IPS-NIHi7 (cell line): ENCODE data around the gene B3GALT6.

ENCODE experiments used
- DNase-seq: peaks from one replicate; pipeline ENCODE4 v3.0.0; 2012; ENCODE audit warnings: mixed read lengths; ENCODE audit errors: extremely low spot score

The B3GALT6 gene

GRCh38 chr1:1262758-1263157 is 30.7 kb downstream of the B3GALT6 start:
- no peak for DNase-seq

- no peak for DNase-seq
These were observed 32.0 kb downstream of the B3GALT6 start for GRCh38 chr1:1264026-1264425.

- DNase-seq: peak; percentile 67
These were observed 32.8 kb downstream of the B3GALT6 start for GRCh38 chr1:1264868-1265272.

GRCh38 chr1:1267488-1268283 is 35.6 kb downstream of the B3GALT6 start:
- DNase-seq: no peak

GRCh38 chr1:1268284-1268682 is 36.2 kb downstream of the B3GALT6 start:
- no peak for DNase-seq

- DNase-seq: no peak
These were observed 38.8 kb downstream of the B3GALT6 start for GRCh38 chr1:1270813-1271212.

GRCh38 chr1:1272341-1273208 is 40.5 kb downstream of the B3GALT6 start:
- no peak for DNase-seq

- no peak for DNase-seq
These were observed 41.1 kb downstream of the B3GALT6 start for GRCh38 chr1:1273209-1273511.

- DNase-seq: peak; percentile 99
These were observed 41.7 kb downstream of the B3GALT6 start, which contains the start of gene UBE2J2 for GRCh38 chr1:1273512-1274298. UBE2J2 (minus strand) TSS chr1:1273854; CDS start chr1:1267992, 5,862 bp downstream.

- DNase-seq: no peak
These were observed 42.4 kb downstream of the B3GALT6 start for GRCh38 chr1:1274299-1274930.

GRCh38 chr1:1274931-1275431 is 42.9 kb downstream of the B3GALT6 start:
- DNase-seq: no peak

GRCh38 chr1:1275836-1276235 is 43.8 kb downstream of the B3GALT6 start:
- no peak for DNase-seq

- DNase-seq: no peak
These were observed 46.6 kb downstream of the B3GALT6 start for GRCh38 chr1:1278620-1279019.

GRCh38 chr1:1279028-1279427 is 47.0 kb downstream of the B3GALT6 start:
- DNase-seq: no peak

GRCh38 chr1:1280782-1281481 is 48.9 kb downstream of the B3GALT6 start:
- no peak for DNase-seq

GRCh38 chr1:1281533-1282321 is 49.7 kb downstream of the B3GALT6 start:
- DNase-seq: no peak

GRCh38 chr1:1282998-1283397 is 51.0 kb downstream of the B3GALT6 start:
- DNase-seq: no peak

GRCh38 chr1:1283821-1284220 is 51.8 kb downstream of the B3GALT6 start:
- peak; percentile 59 for DNase-seq
